H1 (cell line): ENCODE data around the gene SPI1. TPM values are rescaled to one million over a fixed set of nuclear protein-coding genes. Genes with fewer than 3 reads are reported as not detected.

ENCODE experiments used
- CTCF ChIA-PET: fragments of 300-600 bp; sonication (Branson Sonifier 250); formaldehyde crosslinking; loops from one replicate; lab custom pipeline; 2021; ENCODE audit not compliant: partially characterized antibody; lab: Charles Lee
- POLR2A ChIA-PET: fragments of 300-600 bp; sonication (Branson Sonifier 250); formaldehyde crosslinking; loops from one replicate; lab custom pipeline; 2021; ENCODE audit warnings: inconsistent platforms; ENCODE audit not compliant: partially characterized antibody; lab: Charles Lee
- DNase-seq, 2 experiments: peaks; one replicate each; pipeline versions ENCODE4 v3.0.0 to v3.0.0-alpha.2; 2010 to 2022; ENCODE audit warnings: low spot score in 2 of 2, low read depth in 1 of 2, mixed read lengths in 1 of 2
- FAIRE-seq: peaks from 2 replicates; lab custom pipeline; 2011; peaks lifted over from hg19 to GRCh38; lab: Jason Lieb, UNC
- H2AFZ ChIP-seq: 2 replicates; pipeline ENCODE4 v1.8.1; 2012; ENCODE audit warnings: low read length, inconsistent platforms
- H2AK5ac ChIP-seq: 2 replicates; pipeline ENCODE4 v1.6.1; 2013; ENCODE audit warnings: low read depth, low read length
- H2BK120ac ChIP-seq: replicated peaks from 2 replicates; pipeline ENCODE3; 2013; ENCODE audit warnings: low read depth, low read length, inconsistent platforms
- H2BK12ac ChIP-seq: 2 replicates; pipeline ENCODE4 v1.6.1; 2013; ENCODE audit warnings: low read depth, low read length
- H2BK15ac ChIP-seq: 2 replicates; pipeline ENCODE4 v1.6.1; 2013; ENCODE audit warnings: low read length
- H2BK20ac ChIP-seq: 2 replicates; pipeline ENCODE4 v1.6.1; 2013; ENCODE audit warnings: low read length
- H2BK5ac ChIP-seq: 2 replicates; pipeline ENCODE4 v1.6.1; 2013; ENCODE audit warnings: low read depth, low read length
- H3K14ac ChIP-seq: 2 replicates; pipeline ENCODE4 v1.6.1; 2013; ENCODE audit warnings: inconsistent platforms; ENCODE audit not compliant: insufficient read length
- H3K18ac ChIP-seq: 2 replicates; pipeline ENCODE4 v1.6.1; 2013; ENCODE audit warnings: low read length; ENCODE audit errors: extremely low read depth
- H3K23ac ChIP-seq: 2 replicates; pipeline ENCODE4 v1.6.1; 2013; ENCODE audit warnings: inconsistent platforms; ENCODE audit not compliant: insufficient read length
- H3K23me2 ChIP-seq: 2 replicates; pipeline ENCODE4 v1.6.1; 2013; ENCODE audit warnings: low read depth, low read length
- H3K27ac ChIP-seq: 2 replicates; pipeline ENCODE4 v1.6.1; 2011; ENCODE audit warnings: low read depth, low read length, inconsistent platforms
- H3K27me3 ChIP-seq, 4 experiments: replicated peaks in 1 of 4; 1 replicate in 1 of 4; 2 replicates in 3 of 4; pipeline versions ENCODE4 v1.6.1 to v1.8.1; 2011 to 2013; ENCODE audit warnings: low read length in 3 of 4, mild to moderate bottlenecking in 3 of 4, inconsistent platforms in 2 of 4, mixed read lengths in 2 of 4, moderate library complexity in 1 of 4; ENCODE audit not compliant: control insufficient read depth in 3 of 4, insufficient read depth in 3 of 4; ENCODE audit errors: extremely low read depth in 1 of 4
- H3K36me3 ChIP-seq, 4 experiments: 2 replicates each; pipeline versions ENCODE4 v1.6.1 to v1.8.1; 2011 to 2013; ENCODE audit warnings: mild to moderate bottlenecking in 4 of 4, low read length in 3 of 4, moderate library complexity in 2 of 4, control low read depth in 1 of 4, inconsistent platforms in 1 of 4; ENCODE audit not compliant: insufficient read depth in 4 of 4, control insufficient read depth in 2 of 4
- H3K4ac ChIP-seq: replicated peaks from 2 replicates; pipeline ENCODE3; 2013; ENCODE audit warnings: low read length, low read depth, mixed read lengths, inconsistent platforms; ENCODE audit not compliant: insufficient read length
- H3K4me1 ChIP-seq, 4 experiments: replicated peaks in 1 of 4; 1 replicate in 1 of 4; 2 replicates in 3 of 4; pipeline versions ENCODE4 v1.6.1 to v1.8.1; 2011 to 2013; ENCODE audit warnings: low read length in 3 of 4, inconsistent platforms in 2 of 4, mixed read lengths in 1 of 4; ENCODE audit not compliant: insufficient read depth in 4 of 4, control insufficient read depth in 3 of 4
- H3K4me2 ChIP-seq, 2 experiments: 2 replicates each; pipeline versions ENCODE4 v1.6.1 to v1.8.1; 2011 to 2013; ENCODE audit warnings: low read depth in 2 of 2, low read length in 2 of 2, control low read depth in 1 of 2, inconsistent platforms in 1 of 2, mild to moderate bottlenecking in 1 of 2; ENCODE audit not compliant: insufficient read depth in 1 of 2
- H3K4me3 ChIP-seq, 4 experiments: fragments of 200-600, 300-600 bp in 1 of 4; sonication (generic), shearing (Covaris generic), sonication (Bioruptor Twin) in 1 of 4; 2 replicates each; pipeline versions ENCODE4 v1.5.1 to v1.8.1; 2011 to 2016; ENCODE audit warnings: low read length in 4 of 4, low read depth in 3 of 4, control low read depth in 2 of 4, inconsistent platforms in 2 of 4, mild to moderate bottlenecking in 2 of 4, mixed read lengths in 1 of 4, moderate library complexity in 1 of 4; ENCODE audit not compliant: insufficient read depth in 2 of 4; ENCODE audit errors: extremely low read depth in 1 of 4
- H3K56ac ChIP-seq: replicated peaks from 2 replicates; pipeline ENCODE3; 2013; ENCODE audit warnings: low read depth, mild to moderate bottlenecking, mixed read lengths, low read length, inconsistent platforms; ENCODE audit not compliant: insufficient read length
- H3K79me1 ChIP-seq: 2 replicates; pipeline ENCODE4 v1.6.1; 2013; ENCODE audit warnings: low read depth, low read length, control low read depth
- H3K79me2 ChIP-seq, 2 experiments: 2 replicates each; pipeline versions ENCODE4 v1.6.1 to v1.8.1; 2012 to 2013; ENCODE audit warnings: low read length in 2 of 2, mild to moderate bottlenecking in 2 of 2, inconsistent platforms in 1 of 2; ENCODE audit not compliant: insufficient read depth in 2 of 2, control insufficient read depth in 1 of 2
- H3K9ac ChIP-seq, 4 experiments: replicated peaks in 1 of 4; 1 replicate in 1 of 4; 2 replicates in 3 of 4; pipeline versions ENCODE4 v1.6.1 to v1.8.1; 2011 to 2013; ENCODE audit warnings: low read depth in 3 of 4, low read length in 3 of 4, control low read depth in 2 of 4, mild to moderate bottlenecking in 2 of 4, moderate library complexity in 2 of 4, inconsistent platforms in 1 of 4; ENCODE audit errors: extremely low read depth in 1 of 4
- H3K9me3 ChIP-seq, 2 experiments: 2 replicates each; pipeline versions ENCODE4 v1.6.1 to v1.8.1; 2012 to 2013; ENCODE audit warnings: mild to moderate bottlenecking in 2 of 2, moderate library complexity in 2 of 2, control low read depth in 1 of 2, inconsistent platforms in 1 of 2, low read depth in 1 of 2, low read length in 1 of 2, mixed read lengths in 1 of 2; ENCODE audit not compliant: insufficient read depth in 2 of 2
- H4K20me1 ChIP-seq, 2 experiments: replicated peaks in 1 of 2; 2 replicates each; pipeline versions ENCODE3 to v1.8.1; 2011 to 2013; ENCODE audit warnings: inconsistent platforms in 2 of 2, low read length in 2 of 2, mild to moderate bottlenecking in 1 of 2; ENCODE audit not compliant: insufficient read depth in 2 of 2, control insufficient read depth in 1 of 2
- H4K5ac ChIP-seq: 2 replicates; pipeline ENCODE4 v1.6.1; 2013; ENCODE audit warnings: low read length, low read depth, mixed read lengths, inconsistent platforms; ENCODE audit not compliant: insufficient read length
- H4K8ac ChIP-seq: 2 replicates; pipeline ENCODE4 v1.8.0; 2013; ENCODE audit warnings: mild to moderate bottlenecking, moderate library complexity, low read length, inconsistent platforms; ENCODE audit not compliant: insufficient read depth; ENCODE audit errors: extremely low read depth
- H4K91ac ChIP-seq: replicated peaks from 2 replicates; pipeline ENCODE3; 2013; ENCODE audit warnings: low read length, mixed read lengths, inconsistent platforms; ENCODE audit not compliant: insufficient read length
- BCL11A ChIP-seq, 2 experiments: IDR thresholded peaks; one replicate each; pipeline ENCODE4 v1.6.1; 2011; ENCODE audit warnings: low read depth in 2 of 2, low read length in 2 of 2, mild to moderate bottlenecking in 2 of 2
- CBX8 ChIP-seq: fragments of 300-800, 300-1000 bp; sonication (generic); IDR thresholded peaks from 2 replicates; pipeline ENCODE4 v1.7.1; 2016; ENCODE audit warnings: low read depth, low read length, borderline replicate concordance
- POU5F1 ChIP-seq: IDR thresholded peaks from 2 replicates; pipeline ENCODE4 v1.6.1; 2011; ENCODE audit warnings: low read depth, mild to moderate bottlenecking, low read length, moderate library complexity
- TAF1 ChIP-seq: IDR thresholded peaks from 2 replicates; pipeline ENCODE4 v1.6.1; 2011; ENCODE audit warnings: mild to moderate bottlenecking, low read depth, low read length
- WGBS, 2 experiments: shearing (Covaris generic) in 1 of 2; methylation state at CpG; one replicate each; pipeline versions ENCODE4 v1.1.6 to v1.1.7; 2013 to 2015; ENCODE audit warnings: low lambda C conversion rate in 2 of 2, mixed read lengths in 2 of 2, inconsistent platforms in 1 of 2, low coverage in 1 of 2, missing lambda C conversion rate in 1 of 2; ENCODE audit not compliant: insufficient replicate concordance in 2 of 2, insufficient coverage in 1 of 2, insufficient read length in 1 of 2; ENCODE audit errors: extremely low coverage in 1 of 2, missing lambda C conversion rate in 1 of 2; 5-methylcytosine and 5-hydroxymethylcytosine counted together
- polyA plus RNA-seq, 7 experiments: library from polyadenylated mRNA; depleted of rRNA in 3 of 7; stranded (reverse) in 5 of 7; unstranded in 2 of 7; fragments of >200 nt in 5 of 7; fragments of 200-250 nt in 2 of 7; gene quantifications; 1 replicate in 5 of 7; 2 replicates in 1 of 7; 4 replicates in 1 of 7; pipeline versions ENCODE4 v1.2.1 to v1.2.3, GENCODE V29; 2011 to 2013; ENCODE audit warnings: missing spikeins in 2 of 7, mixed read lengths in 2 of 7
- total RNA-seq: library from RNA; stranded (reverse); fragmentation: NEBNext Ultra II Directional; extraction: Animal tissue kit (Norgen Biotek cat#: 25700); gene quantifications from 2 replicates; pipeline ENCODE4 v1.2.1, GENCODE V29; 2021
- TF ChIP-seq, protein P1 (sequence below): IDR thresholded peaks from 2 replicates; pipeline ENCODE4 v1.6.1; 2011; ENCODE audit warnings: low read length, improper control_type of control experiment

Gene SPI1
- total and polyA plus RNA-seq, 2 of the 8 experiments (the other 6 are each of a cell fraction or from before 2014, with no cell fraction given), result 0.12 TPM; not detected in 1

DNA sequence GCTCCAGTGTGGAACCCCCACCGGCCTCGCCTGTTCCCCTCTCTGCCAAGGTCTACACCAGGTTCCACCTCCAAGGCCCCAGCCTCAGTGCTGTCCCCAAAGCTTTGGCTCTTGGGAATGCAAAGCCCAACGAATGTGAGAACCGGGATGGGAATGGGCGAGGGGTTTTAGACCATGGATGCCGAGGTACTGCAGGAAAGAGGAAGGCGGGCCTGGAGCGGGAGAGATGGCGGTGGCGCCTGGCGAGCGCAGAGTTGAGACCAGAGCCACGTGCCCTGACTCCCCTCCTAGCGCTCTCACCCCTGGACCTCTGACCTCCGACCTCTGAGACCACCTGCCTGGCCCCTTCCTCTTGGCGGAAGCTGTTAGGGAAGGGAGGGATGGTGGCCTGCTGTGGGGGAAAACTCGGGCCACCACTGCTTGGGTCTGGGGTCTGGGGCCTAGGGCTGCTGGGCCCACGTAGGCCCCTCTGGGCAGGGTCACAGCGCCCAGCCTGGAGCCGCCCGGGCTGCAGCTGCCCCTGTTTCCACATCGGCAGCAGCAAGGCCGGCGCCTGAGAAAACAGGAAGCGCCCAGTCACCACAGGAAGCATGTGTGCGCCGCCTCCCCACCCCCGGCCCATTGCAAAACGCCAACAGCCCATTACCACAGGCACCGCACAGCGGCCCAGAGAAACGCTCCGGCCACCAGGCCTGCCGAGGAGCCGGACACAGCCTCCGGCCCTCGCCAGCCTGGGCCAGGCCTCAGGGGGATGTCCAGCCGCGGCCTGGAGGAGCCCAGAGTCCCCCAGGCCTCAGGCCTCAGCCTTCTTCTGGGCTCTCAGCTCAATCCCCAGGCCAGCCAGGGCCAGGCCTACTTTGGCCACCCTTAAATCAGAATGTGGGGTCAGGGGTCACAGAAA lies 16.2 kb upstream of the SPI1 start:
- Histone ChIP-seq H4K8ac (peak overlapping the region; percentile 88), H4K5ac (no peak overlapping the region), H3K79me2 (no peaks in the 10 kb centered on the region), H3K56ac (no peak overlapping the region), H3K79me1 (no peaks in the 10 kb centered on the region), H2BK15ac (no peak overlapping the region), H3K4ac (no peak overlapping the region), H2AK5ac (no peak overlapping the region), H2BK120ac (no peak overlapping the region), H3K27me3 (no peaks in the 10 kb centered on the region), H3K18ac (peak overlapping the region; percentile 60; the same call in 1 of the 2 replicates), H3K9me3 (no peaks in the 10 kb centered on the region), H3K4me1 (peaks cover 0 to 7% (median 3%) of the 10 kb centered on the region in 4 experiments; a peak in 4 of 7 replicates), H2BK5ac (peak overlapping the region; percentile 7; the same call in 1 of the 2 replicates), H2BK12ac (peak overlapping the region; percentile 75; the same call in 1 of the 2 replicates), H4K91ac (no peak overlapping the region), H4K20me1 (no peaks in the 10 kb centered on the region), H3K4me2 (no peak overlapping the region), H3K23ac (no peak overlapping the region), H3K9ac (no peak overlapping the region; a peak in 1 of 7 replicates), H2AFZ (0 out of 2 replicates have a peak overlapping the region, but pooled peaks have one; percentile 29), H3K27ac (no peak overlapping the region), H2BK20ac (no peak overlapping the region), H3K14ac (no peak overlapping the region), H3K4me3 (no peak overlapping the region), H3K23me2 (no peaks in the 10 kb centered on the region), H3K36me3 (no peaks in the 10 kb centered on the region)
- WGBS, 2 experiments, result 85% methylated on average over 32 of the region's 39 CpGs; no CpG with 5 or more reads in 1 of the 2 experiments
- POLR2A ChIA-PET, result interaction anchor here (1.1 to 1.6 kb wide), 3 partner anchors 12 to 18 kb away, joined by 3 to 5 read pairs (median 4); partner anchors contain the start of gene SLC39A13
- FAIRE-seq (no peak), DNase-seq (no peak)
- CTCF ChIA-PET, result interaction anchor here (0.7 to 10.7 kb wide), 6 partner anchors 13 to 60 kb away, joined by 3 to 78 read pairs (median 6); no protein-coding TSS in a partner anchor
- no peak for TF ChIP-seq CBX8
- TF ChIP-seq, protein P1, sequence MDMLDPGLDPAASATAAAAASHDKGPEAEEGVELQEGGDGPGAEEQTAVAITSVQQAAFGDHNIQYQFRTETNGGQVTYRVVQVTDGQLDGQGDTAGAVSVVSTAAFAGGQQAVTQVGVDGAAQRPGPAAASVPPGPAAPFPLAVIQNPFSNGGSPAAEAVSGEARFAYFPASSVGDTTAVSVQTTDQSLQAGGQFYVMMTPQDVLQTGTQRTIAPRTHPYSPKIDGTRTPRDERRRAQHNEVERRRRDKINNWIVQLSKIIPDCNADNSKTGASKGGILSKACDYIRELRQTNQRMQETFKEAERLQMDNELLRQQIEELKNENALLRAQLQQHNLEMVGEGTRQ, result no peak
- no peak for TF ChIP-seq POU5F1
- no peak for TF ChIP-seq TAF1
- TF ChIP-seq BCL11A (IDR thresholded peaks at IDR 0.05; ENCODE audit: low read depth in 2 of 2, low read length in 2 of 2), result no peak
